ENCODE measurements around the gene AXL. TPM values are rescaled to one million over a fixed set of nuclear protein-coding genes. Genes with fewer than 3 reads are reported as not detected.

AXL gene
- total and polyA plus RNA-seq, 2 of the 13 experiments (the other 11 are each of a cell fraction or from before 2014, with no cell fraction given), result 0.71 to 5.9 TPM

- TF ChIP-seq ZBTB37 (CRISPR knock-in tag; IDR thresholded peaks at IDR 0.05), result no peak
- peak; percentile 37; the same call in 1 of the 2 replicates for TF ChIP-seq GATAD2A (CRISPR knock-in tag; IDR thresholded peaks at IDR 0.05)
- TF ChIP-seq ATF3 (CRISPR knock-in tag; IDR thresholded peaks at IDR 0.05), result no peak
- TF ChIP-seq ZNF724P (CRISPR knock-in tag; IDR thresholded peaks at IDR 0.05; ENCODE audit: borderline replicate concordance), result no peak
- TF ChIP-seq GLMP (CRISPR knock-in tag; IDR thresholded peaks at IDR 0.05; ENCODE audit: borderline replicate concordance), result no peak
- peak; percentile 48; the same call in 1 of the 2 replicates for TF ChIP-seq KDM4B (CRISPR knock-in tag; IDR thresholded peaks at IDR 0.05)
- peak; percentile 96 for TF ChIP-seq YEATS4 (CRISPR knock-in tag; IDR thresholded peaks at IDR 0.05; ENCODE audit: borderline replicate concordance)
- TF ChIP-seq ZNF235 (CRISPR knock-in tag; IDR thresholded peaks at IDR 0.05; ENCODE audit: borderline replicate concordance), result no peak; the same call in 1 of the 2 replicates
- peak; percentile 77 for TF ChIP-seq ERF (CRISPR knock-in tag; IDR thresholded peaks at IDR 0.05)
- peak; percentile 98 for TF ChIP-seq E2F1 (CRISPR knock-in tag; IDR thresholded peaks at IDR 0.05)
- peak; percentile 56; the same call in 1 of the 2 replicates for TF ChIP-seq ZNF205 (CRISPR knock-in tag; IDR thresholded peaks at IDR 0.05)
- no peak; the same call in 1 of the 2 replicates for TF ChIP-seq ZNF160 (CRISPR knock-in tag; IDR thresholded peaks at IDR 0.05)
- no peak for TF ChIP-seq RELA (CRISPR knock-in tag; IDR thresholded peaks at IDR 0.05)
- TF ChIP-seq ZNF275 (CRISPR knock-in tag; IDR thresholded peaks at IDR 0.05; ENCODE audit: borderline replicate concordance), result no peak
- peak; percentile 80 for TF ChIP-seq PHF21A (CRISPR knock-in tag; IDR thresholded peaks at IDR 0.05)
- no peak for TF ChIP-seq HES4 (CRISPR knock-in tag; IDR thresholded peaks at IDR 0.05; ENCODE audit: borderline replicate concordance)
- TF ChIP-seq SP4 (CRISPR knock-in tag; IDR thresholded peaks at IDR 0.05), result peak; percentile 87
- peak; percentile 75 for TF ChIP-seq ZNF776 (CRISPR knock-in tag; IDR thresholded peaks at IDR 0.05)
- 0 out of 2 replicates have a peak, but pooled peaks have one; percentile 10 for TF ChIP-seq MTA3 (CRISPR knock-in tag; IDR thresholded peaks at IDR 0.05)
- no peak for TF ChIP-seq STAG1 (CRISPR knock-in tag; IDR thresholded peaks at IDR 0.05)
- peak; percentile 65; the same call in 1 of the 2 replicates for TF ChIP-seq THAP8 (CRISPR knock-in tag; IDR thresholded peaks at IDR 0.05; ENCODE audit: borderline replicate concordance)
- TF ChIP-seq HNRNPLL (IDR thresholded peaks at IDR 0.05; ENCODE audit: low read depth, low read length, poor library complexity, severe bottlenecking), result peak; percentile 94
- TF ChIP-seq JUND (CRISPR knock-in tag; IDR thresholded peaks at IDR 0.05), result peak; percentile 15; the same call in 1 of the 2 replicates
- no peak for TF ChIP-seq ZNF577 (CRISPR knock-in tag; IDR thresholded peaks at IDR 0.05; ENCODE audit: borderline replicate concordance, low read depth)
- TF ChIP-seq BRCA1 (CRISPR knock-in tag; IDR thresholded peaks at IDR 0.05), result no peak
These were observed 45.0 kb downstream of the AXL start, which contains the start of gene HNRNPUL1 (continued) for GRCh38 chr19:41263850-41264580.

Data from HepG2 (cell line).